GM06990 (cell line): Measurements from ENCODE around the gene TRIM47.
A peak's percentile ranks its signal among the peaks of the same experiment; 100 is the strongest.
"Not testable (repeated sequence)": the region's sequence is repeated elsewhere in the genome, so short reads cannot be mapped to it uniquely, and the experiment has no call there.

Experiments
- DNase-seq: peaks from one replicate; pipeline ENCODE4 v3.0.0-alpha.2; 2011; ENCODE audit not compliant: insufficient read length; ENCODE audit errors: extremely low read depth
- H3K27me3 ChIP-seq: replicated peaks from 2 replicates; pipeline ENCODE4 v1.6.0; 2011; ENCODE audit warnings: low read length; ENCODE audit not compliant: control insufficient read depth, insufficient read depth
- H3K36me3 ChIP-seq: 2 replicates; pipeline ENCODE4 v1.5.1; 2011; ENCODE audit warnings: low read length; ENCODE audit not compliant: control insufficient read depth, insufficient read depth
- H3K4me3 ChIP-seq: replicated peaks from 2 replicates; pipeline ENCODE4 v1.5.1; 2011; ENCODE audit warnings: low read depth, mild to moderate bottlenecking, control low read depth, low read length
- TF ChIP-seq, protein P1 (sequence below): IDR thresholded peaks from 2 replicates; pipeline ENCODE4 v1.5.1; 2011; ENCODE audit warnings: low read length, control low read depth, mild to moderate bottlenecking, inconsistent platforms; ENCODE audit not compliant: insufficient read depth, poor library complexity, severe bottlenecking

TRIM47 gene

DNA sequence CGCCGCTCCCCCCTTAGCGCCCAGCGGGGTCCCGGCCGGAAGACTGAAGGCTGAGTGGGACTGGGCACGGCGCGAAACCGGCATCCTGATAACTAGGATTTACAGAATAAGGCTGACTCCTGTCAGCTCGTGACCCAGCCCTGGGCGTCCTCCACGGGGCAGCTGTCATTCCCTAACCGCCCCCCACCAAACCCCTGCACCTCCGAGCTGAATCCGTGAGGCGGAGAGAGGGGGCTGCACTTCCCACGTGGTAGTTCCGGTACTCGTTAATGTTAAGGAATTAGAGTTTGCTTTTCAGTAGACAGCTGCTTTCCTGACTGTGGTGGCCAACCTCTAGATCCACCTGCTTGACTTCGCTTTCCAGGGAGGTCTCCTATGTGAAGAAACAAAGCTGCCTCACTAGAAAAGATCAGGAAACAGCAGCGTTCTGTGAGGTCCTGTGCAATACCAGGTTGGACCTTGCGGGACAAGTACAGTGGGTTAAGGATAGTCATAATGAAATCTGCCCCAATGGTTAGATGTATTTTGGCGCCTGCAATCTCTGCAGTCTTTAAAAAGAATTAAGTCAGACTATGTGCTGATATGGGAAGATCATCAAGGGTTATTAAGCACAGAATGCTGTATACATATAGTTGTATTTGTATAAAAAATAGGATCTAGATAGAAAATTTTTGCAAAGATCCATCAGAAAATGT lies 22.2 kb downstream of the TRIM47 start:
- Histone ChIP-seq H3K36me3 (peaks cover 4% of the 10 kb centered on the region), H3K4me3 (peak overlapping the region; percentile 86), H3K27me3 (no peaks in the 10 kb centered on the region)
- TF ChIP-seq, protein P1, sequence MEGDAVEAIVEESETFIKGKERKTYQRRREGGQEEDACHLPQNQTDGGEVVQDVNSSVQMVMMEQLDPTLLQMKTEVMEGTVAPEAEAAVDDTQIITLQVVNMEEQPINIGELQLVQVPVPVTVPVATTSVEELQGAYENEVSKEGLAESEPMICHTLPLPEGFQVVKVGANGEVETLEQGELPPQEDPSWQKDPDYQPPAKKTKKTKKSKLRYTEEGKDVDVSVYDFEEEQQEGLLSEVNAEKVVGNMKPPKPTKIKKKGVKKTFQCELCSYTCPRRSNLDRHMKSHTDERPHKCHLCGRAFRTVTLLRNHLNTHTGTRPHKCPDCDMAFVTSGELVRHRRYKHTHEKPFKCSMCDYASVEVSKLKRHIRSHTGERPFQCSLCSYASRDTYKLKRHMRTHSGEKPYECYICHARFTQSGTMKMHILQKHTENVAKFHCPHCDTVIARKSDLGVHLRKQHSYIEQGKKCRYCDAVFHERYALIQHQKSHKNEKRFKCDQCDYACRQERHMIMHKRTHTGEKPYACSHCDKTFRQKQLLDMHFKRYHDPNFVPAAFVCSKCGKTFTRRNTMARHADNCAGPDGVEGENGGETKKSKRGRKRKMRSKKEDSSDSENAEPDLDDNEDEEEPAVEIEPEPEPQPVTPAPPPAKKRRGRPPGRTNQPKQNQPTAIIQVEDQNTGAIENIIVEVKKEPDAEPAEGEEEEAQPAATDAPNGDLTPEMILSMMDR, result peak; percentile 39
- no peak for DNase-seq

DNA sequence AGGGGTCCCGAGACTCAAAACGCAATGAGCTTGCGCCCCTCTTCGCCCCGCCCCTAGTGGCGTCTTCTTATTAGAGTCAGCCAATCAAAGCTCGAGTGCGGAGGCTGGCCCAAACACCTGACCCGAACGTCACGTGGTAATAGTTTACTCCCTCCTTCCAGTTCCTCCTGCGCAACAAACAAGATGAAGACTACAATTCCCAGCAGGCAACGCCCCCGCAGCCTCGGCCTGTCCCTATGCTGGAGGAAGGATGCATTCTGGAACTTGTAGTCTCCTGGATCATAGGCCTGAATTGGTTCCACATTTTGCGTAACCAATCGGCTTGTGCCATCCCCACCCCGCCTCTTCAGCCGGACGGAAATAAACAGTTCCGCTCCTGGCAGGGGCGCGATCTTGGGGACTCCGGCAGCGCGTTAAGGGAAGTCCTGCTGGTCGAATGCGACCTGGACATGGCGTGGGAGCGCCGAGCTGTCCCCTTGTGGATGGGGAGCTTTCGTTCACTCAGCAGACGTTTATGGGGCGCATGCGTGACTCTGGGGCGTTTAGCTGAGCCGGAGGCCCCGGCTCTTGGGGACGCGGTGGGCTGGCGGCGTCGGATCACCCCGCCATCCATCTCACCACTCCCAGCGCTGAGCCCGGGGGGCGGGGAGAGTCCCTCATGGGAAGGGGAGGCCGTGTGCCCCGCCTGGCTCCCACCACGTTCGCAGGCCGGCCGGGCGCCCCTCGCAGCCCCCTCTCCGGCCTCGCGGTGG lies 22.9 kb downstream of the TRIM47 start, which contains the start of gene WBP2:
Gene WBP2, minus strand, starts transcription at position 26 of the 752 bp plus-strand sequence. CDS start 38 bp downstream, outside the sequence.
- peak within 1 kb of the TSS; percentile 86 for H3K4me3 ChIP-seq
- H3K27me3 ChIP-seq, result no peaks in the 10 kb centered on the region
- H3K36me3 ChIP-seq, result peaks cover 5% of the 10 kb centered on the region
- TF ChIP-seq, protein P1, result no peak
- peak; percentile 96 for DNase-seq

DNA sequence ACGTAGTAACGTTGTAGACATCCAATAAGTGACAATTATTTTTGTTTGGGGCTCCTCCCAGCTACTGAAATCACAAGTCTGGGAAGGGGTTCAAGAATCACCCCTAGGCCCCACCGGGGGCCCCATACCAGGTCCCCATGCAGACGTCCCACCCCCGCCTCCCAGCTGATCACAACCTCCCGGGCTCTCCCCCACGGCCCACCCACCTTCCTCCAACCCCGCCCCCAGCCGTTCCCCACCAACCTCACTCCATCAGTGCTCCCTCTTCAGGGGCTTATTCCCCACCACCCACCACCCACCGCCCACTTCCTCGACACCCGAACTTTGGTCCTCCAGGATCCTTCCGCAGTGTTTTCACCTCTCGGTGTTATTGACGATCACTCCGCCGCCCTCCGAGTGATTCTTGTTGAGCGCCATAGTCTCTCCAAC lies 23.5 kb downstream of the TRIM47 start:
- DNase-seq, result no peak
- TF ChIP-seq, protein P1, result peak; percentile 21
- H3K36me3 ChIP-seq, result peaks cover 6% of the 10 kb centered on the region
- H3K4me3 ChIP-seq, result peak overlapping the region; percentile 74
- no peaks in the 10 kb centered on the region for H3K27me3 ChIP-seq

DNA sequence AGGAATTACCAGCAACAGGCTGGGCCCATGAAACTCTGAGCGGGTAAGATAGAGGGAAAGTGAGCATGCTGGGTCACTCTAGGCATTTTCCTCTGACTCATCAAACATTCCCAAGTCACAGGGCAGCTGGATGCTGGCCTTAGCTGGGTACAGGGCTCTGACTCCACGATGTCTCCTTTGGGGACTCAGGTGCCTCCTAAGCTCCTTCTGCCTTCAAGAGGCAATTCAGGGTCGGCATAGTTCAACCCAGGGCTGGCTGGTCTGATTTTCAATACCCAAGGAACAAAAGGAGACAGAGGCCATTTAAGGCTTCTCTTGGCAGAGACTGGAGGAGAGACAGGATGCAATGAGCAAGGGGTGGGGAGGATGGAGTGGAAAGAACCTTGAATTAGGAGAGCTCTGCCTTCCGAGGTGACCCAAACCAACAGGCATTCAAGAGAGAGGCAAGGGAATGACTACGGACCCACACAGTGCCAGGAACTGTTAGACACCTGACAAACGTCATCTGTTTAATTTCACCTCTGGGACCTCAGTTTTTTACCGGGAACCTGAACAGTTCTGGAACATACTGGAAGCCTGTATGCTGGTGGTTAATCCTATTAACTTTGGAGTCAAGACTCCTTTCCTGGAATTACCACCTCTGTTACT lies 24.2 kb downstream of the TRIM47 start:
- Histone ChIP-seq H3K27me3 (no peaks in the 10 kb centered on the region), H3K4me3 (peak overlapping the region; percentile 74), H3K36me3 (peaks cover 12% of the 10 kb centered on the region)
- DNase-seq, result no peak
- TF ChIP-seq, protein P1, result no peak

DNA sequence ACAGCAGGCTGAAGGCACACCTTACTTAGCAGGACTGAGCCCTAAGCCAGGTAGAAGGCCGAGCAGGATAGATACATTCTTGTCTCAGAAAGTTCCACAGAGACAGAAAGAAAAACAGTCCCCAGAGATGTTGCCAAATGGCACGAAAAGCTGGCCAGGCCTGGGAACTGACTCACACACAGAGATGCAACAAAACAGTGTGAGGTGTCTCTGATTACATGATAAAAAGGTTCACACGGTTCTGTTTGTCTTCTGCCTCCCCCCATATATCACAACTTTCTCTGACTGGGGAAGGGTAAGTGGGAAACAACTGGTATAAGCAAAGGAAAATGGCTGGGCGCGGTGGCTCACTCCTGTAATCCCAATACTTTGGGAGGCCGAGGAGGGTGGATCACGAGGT lies 24.9 kb downstream of the TRIM47 start:
- H3K4me3 ChIP-seq, result no peak overlapping the region
- H3K27me3 ChIP-seq, result no peaks in the 10 kb centered on the region
- H3K36me3 ChIP-seq, result peaks cover 18% of the 10 kb centered on the region
- no peak for DNase-seq
- TF ChIP-seq, protein P1, result no peak

DNA sequence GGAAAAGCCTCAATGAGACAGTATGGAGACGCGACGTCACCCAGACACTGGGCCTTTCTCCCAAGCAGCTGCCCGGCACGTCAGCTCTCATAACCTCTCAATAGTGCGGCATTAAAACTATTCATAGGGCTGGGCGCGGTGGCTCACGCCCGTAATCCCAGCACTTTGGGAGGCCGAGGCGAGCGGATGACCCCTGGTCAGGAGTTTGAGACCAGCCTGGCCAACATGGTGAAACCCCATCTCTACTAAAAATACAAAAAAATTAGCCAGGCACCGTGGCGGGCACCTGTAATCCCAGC lies 26.7 kb downstream of the TRIM47 start:
- H3K36me3 ChIP-seq, result peaks cover 30% of the 10 kb centered on the region
- not testable (repeated sequence) for DNase-seq, H3K4me3 ChIP-seq, H3K27me3 ChIP-seq
